OCI-LY1 (cell line): ENCODE data around the gene CHST3.

Source experiments
- EZH2 ChIP-seq: fragments of 200-600 bp; sonication (generic), shearing (Covaris generic); IDR thresholded peaks from 2 replicates; pipeline ENCODE4 v1.8.0; 2017; ENCODE audit warnings: borderline replicate concordance, mixed run types, mild to moderate bottlenecking, antibody characterized with exemption, low read length, moderate library complexity, mixed read lengths
- TF ChIP-seq, protein P1 (sequence below): fragments of 200-600 bp; sonication (generic), shearing (Covaris generic); IDR thresholded peaks from 2 replicates; pipeline ENCODE4 v1.5.1; 2017; ENCODE audit warnings: mild to moderate bottlenecking, antibody characterized with exemption, low read length, moderate library complexity, mixed read lengths

DNA sequence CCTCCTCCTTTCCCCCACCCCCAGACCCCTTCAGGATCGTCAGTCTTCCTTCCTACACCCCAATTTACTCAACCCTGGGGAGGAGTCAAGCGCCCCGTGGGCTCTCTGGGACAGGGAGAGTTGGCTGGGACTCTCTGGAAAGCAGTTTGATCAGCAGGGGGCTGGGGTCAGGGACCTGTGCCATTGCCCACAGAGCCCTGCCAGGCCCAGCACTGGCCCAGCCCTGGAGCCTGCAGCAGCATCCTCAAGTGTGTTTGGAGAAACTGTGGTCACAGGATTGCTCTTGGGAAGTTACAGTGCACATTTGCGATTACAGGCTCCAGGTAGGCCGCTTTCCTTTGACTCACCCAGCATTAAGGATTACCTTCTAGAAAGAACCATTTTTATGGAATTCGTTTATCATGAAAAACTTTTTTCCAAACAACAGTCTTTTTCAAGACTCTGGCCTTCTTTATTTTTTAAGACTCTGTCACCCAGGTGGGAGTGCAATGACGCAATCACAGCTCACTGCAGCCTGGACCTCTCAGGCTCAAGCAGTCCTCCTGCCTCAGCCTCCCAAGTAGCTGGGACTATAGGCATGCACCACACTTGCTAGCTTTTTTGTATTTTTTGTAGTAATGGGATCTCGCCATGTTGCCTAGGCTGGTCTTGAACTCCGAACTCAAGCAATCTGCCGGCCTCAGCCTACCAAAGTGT is 50.7 kb downstream of the CHST3 start:
- TF ChIP-seq, protein P1, sequence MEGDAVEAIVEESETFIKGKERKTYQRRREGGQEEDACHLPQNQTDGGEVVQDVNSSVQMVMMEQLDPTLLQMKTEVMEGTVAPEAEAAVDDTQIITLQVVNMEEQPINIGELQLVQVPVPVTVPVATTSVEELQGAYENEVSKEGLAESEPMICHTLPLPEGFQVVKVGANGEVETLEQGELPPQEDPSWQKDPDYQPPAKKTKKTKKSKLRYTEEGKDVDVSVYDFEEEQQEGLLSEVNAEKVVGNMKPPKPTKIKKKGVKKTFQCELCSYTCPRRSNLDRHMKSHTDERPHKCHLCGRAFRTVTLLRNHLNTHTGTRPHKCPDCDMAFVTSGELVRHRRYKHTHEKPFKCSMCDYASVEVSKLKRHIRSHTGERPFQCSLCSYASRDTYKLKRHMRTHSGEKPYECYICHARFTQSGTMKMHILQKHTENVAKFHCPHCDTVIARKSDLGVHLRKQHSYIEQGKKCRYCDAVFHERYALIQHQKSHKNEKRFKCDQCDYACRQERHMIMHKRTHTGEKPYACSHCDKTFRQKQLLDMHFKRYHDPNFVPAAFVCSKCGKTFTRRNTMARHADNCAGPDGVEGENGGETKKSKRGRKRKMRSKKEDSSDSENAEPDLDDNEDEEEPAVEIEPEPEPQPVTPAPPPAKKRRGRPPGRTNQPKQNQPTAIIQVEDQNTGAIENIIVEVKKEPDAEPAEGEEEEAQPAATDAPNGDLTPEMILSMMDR: no peak
- TF ChIP-seq EZH2: no peak
